A549 (cell line): ENCODE data around the gene RGS17. TPM values are rescaled to one million over a fixed set of nuclear protein-coding genes. Genes with fewer than 3 reads are reported as not detected.

Source experiments
- ATAC-seq, 2 experiments: fragments of 200-7000 bp in 1 of 2; fragments of >200 bp in 1 of 2; cut with Nextera tagmentation in 1 of 2; cut with Tn5 transposase in 1 of 2; 3 replicates each; pipeline versions ENCODE4 v1.8.0 to v1.9.1; 2018 to 2020; ENCODE audit warnings: mild to moderate bottlenecking in 1 of 2, moderate library complexity in 1 of 2
- CTCF ChIA-PET: fragments of 300-600 bp; sonication (Branson Sonifier 250); formaldehyde crosslinking; extraction: SDS; loops from one replicate; lab custom pipeline; 2021; ENCODE audit warnings: antibody characterized with exemption, inconsistent platforms; lab: Yijun Ruan, JAX
- POLR2A ChIA-PET: fragments of 350-600 bp; formaldehyde crosslinking; extraction: SDS; loops from one replicate; lab custom pipeline; 2021; ENCODE audit warnings: antibody characterized with exemption, inconsistent platforms; lab: Yijun Ruan, JAX
- DNase-seq, 2 experiments: peaks; one replicate each; pipeline versions ENCODE4 v3.0.0 to v3.0.0-alpha.2; 2011 to 2016; ENCODE audit warnings: low read depth in 1 of 2, low spot score in 1 of 2
- FAIRE-seq: peaks from 2 replicates; lab custom pipeline; 2011; peaks lifted over from hg19 to GRCh38; lab: Jason Lieb, UNC
- H3K27ac ChIP-seq, 2 experiments: fragments of >200 bp; sonication (Bioruptor Twin); formaldehyde crosslinking; 3 replicates each; pipeline ENCODE4 v1.5.1; 2016 to 2017
- H3K4me1 ChIP-seq: fragments of >200 bp; sonication (Bioruptor Twin); formaldehyde crosslinking; 3 replicates; pipeline ENCODE4 v1.6.1; 2016
- H3K4me2 ChIP-seq: fragments of >200 bp; sonication (Bioruptor Twin); formaldehyde crosslinking; 3 replicates; pipeline ENCODE4 v1.6.1; 2016
- H3K4me3 ChIP-seq: fragments of >200 bp; sonication (Bioruptor Twin); formaldehyde crosslinking; 3 replicates; pipeline ENCODE4 v1.5.1; 2016
- H3K9me3 ChIP-seq: fragments of >200 bp; sonication (Bioruptor Twin); formaldehyde crosslinking; 3 replicates; pipeline ENCODE4 v1.6.1; 2016
- ATOH8 ChIP-seq: fragments of 250-450 bp; sonication (Bioruptor Pico); IDR thresholded peaks from 2 replicates; pipeline ENCODE4 v1.5.0; 2020; ENCODE audit warnings: low read depth, mild to moderate bottlenecking, moderate library complexity
- BCL3 ChIP-seq: fragments of >200 bp; sonication (Bioruptor Twin); formaldehyde crosslinking; IDR thresholded peaks from 3 replicates; pipeline ENCODE4 v1.6.1; 2016
- CEBPB ChIP-seq, 2 experiments: fragments of >200 bp in 1 of 2; sonication (Bioruptor Twin) in 1 of 2; formaldehyde crosslinking in 1 of 2; IDR thresholded peaks; 2 replicates each; pipeline ENCODE4 v1.6.1; 2012 to 2016
- CHD4 ChIP-seq: fragments of 200-600 bp; sonication (generic); IDR thresholded peaks from 2 replicates; pipeline ENCODE4 v1.6.1; 2016; ENCODE audit warnings: antibody characterized with exemption, mild to moderate bottlenecking, borderline replicate concordance
- E2F6 ChIP-seq: IDR thresholded peaks from 2 replicates; pipeline ENCODE4 v1.6.1; 2012; ENCODE audit warnings: low read depth, borderline replicate concordance
- EHMT2 ChIP-seq: fragments of 200-600 bp; sonication (generic); IDR thresholded peaks from 2 replicates; pipeline ENCODE4 v1.6.1; 2016; ENCODE audit warnings: antibody characterized with exemption, low read depth, mild to moderate bottlenecking, moderate library complexity
- ESRRA ChIP-seq: fragments of 150-350 bp; IDR thresholded peaks from 2 replicates; pipeline ENCODE4 v1.6.1; 2014; ENCODE audit warnings: mild to moderate bottlenecking, low read length, borderline replicate concordance
- FOSB ChIP-seq: fragments of 250-450 bp; sonication (Bioruptor Pico); IDR thresholded peaks from 2 replicates; pipeline ENCODE4 v1.5.0; 2020; ENCODE audit warnings: mild to moderate bottlenecking, moderate library complexity
- FOSL2 ChIP-seq, 2 experiments: fragments of 450-650 bp in 1 of 2; fragments of >200 bp in 1 of 2; sonication (Bioruptor Twin) in 1 of 2; formaldehyde crosslinking; IDR thresholded peaks; 2 replicates each; pipeline versions ENCODE4 v1.5.0 to v1.6.1; 2016 to 2020; ENCODE audit warnings: mild to moderate bottlenecking in 1 of 2, moderate library complexity in 1 of 2
- GATA3 ChIP-seq: IDR thresholded peaks from 2 replicates; pipeline ENCODE4 v1.6.1; 2012; ENCODE audit warnings: borderline replicate concordance
- HES2 ChIP-seq: fragments of >200 bp; sonication (Bioruptor Twin); formaldehyde crosslinking; IDR thresholded peaks from 2 replicates; pipeline ENCODE4 v1.6.1; 2016
- HOXA7 ChIP-seq: fragments of 250-450 bp; sonication (Bioruptor Pico); IDR thresholded peaks from 2 replicates; pipeline ENCODE4 v1.5.0; 2020; ENCODE audit warnings: mild to moderate bottlenecking, moderate library complexity
- HOXB13 ChIP-seq: fragments of 250-450 bp; sonication (Bioruptor Pico); IDR thresholded peaks from 2 replicates; pipeline ENCODE4 v1.5.0; 2020; ENCODE audit warnings: low read depth, mild to moderate bottlenecking, moderate library complexity
- JUN ChIP-seq, 2 experiments: fragments of >200 bp; sonication (Bioruptor Twin); formaldehyde crosslinking; IDR thresholded peaks; 2 replicates in 1 of 2; 3 replicates in 1 of 2; pipeline ENCODE4 v1.6.1; 2016 to 2017
- JUNB ChIP-seq: fragments of >200 bp; sonication (Bioruptor Twin); formaldehyde crosslinking; IDR thresholded peaks from 2 replicates; pipeline ENCODE4 v1.6.1; 2016
- KDM1A ChIP-seq: fragments of 200-600 bp; sonication (generic); IDR thresholded peaks from 2 replicates; pipeline ENCODE4 v1.6.1; 2016; ENCODE audit warnings: low read depth, mild to moderate bottlenecking
- MYC ChIP-seq: IDR thresholded peaks from 2 replicates; pipeline ENCODE4 v1.6.1; 2012; ENCODE audit warnings: mild to moderate bottlenecking, inconsistent platforms, low read length, improper control_type of control experiment, borderline replicate concordance
- NR3C1 ChIP-seq: fragments of >200 bp; sonication (Bioruptor Twin); formaldehyde crosslinking; IDR thresholded peaks from 3 replicates; pipeline ENCODE4 v1.6.1; 2017
- POLR2AphosphoS2 ChIP-seq: conservative IDR thresholded peaks from 2 replicates; pipeline ENCODE4 v1.6.1; 2012; ENCODE audit warnings: low read length, improper control_type of control experiment, inconsistent platforms
- USF2 ChIP-seq: fragments of 450-650 bp; IDR thresholded peaks from 2 replicates; pipeline ENCODE4 v1.6.1; 2014; ENCODE audit warnings: antibody characterized with exemption
- ZNF302 ChIP-seq: fragments of 250-450 bp; sonication (Bioruptor Pico); IDR thresholded peaks from 2 replicates; pipeline ENCODE4 v1.9.0; 2021; ENCODE audit warnings: inconsistent platforms, mild to moderate bottlenecking, moderate library complexity
- WGBS: methylation state at CpG from one replicate; pipeline ENCODE4 v1.1.6; 2017; ENCODE audit errors: missing lambda C conversion rate; 5-methylcytosine and 5-hydroxymethylcytosine counted together
- polyA plus RNA-seq, 4 experiments: library from polyadenylated mRNA; depleted of rRNA in 3 of 4; stranded (reverse); fragments of >200 nt; fragmentation: RNase III in 1 of 4; extraction: RNeasy Plus Mini Kit Qiagen cat#74134 plus additional on column Dnase treatment in 1 of 4; gene quantifications; 2 replicates in 3 of 4; 3 replicates in 1 of 4; pipeline ENCODE4 v1.2.3, GENCODE V29; 2011 to 2017

The RGS17 gene
- polyA plus RNA-seq, 2 of the 4 experiments (the other 2 are of a cell fraction), result 3.2 to 9.8 TPM

- TF ChIP-seq FOSL2 (IDR thresholded peaks at IDR 0.05) (no peak), FOSL2 (CRISPR knock-in tag; IDR thresholded peaks at IDR 0.05) (no peak), NR3C1 (no peak), GATA3 (no peak), USF2 (no peak), BCL3 (peak; percentile 47; the same call in 1 of the 3 replicates)
- TF ChIP-seq, all 56 proteins: peak for 6
Observed at GRCh38 chr6:153131037-153131981, at the start of gene RGS17 (continued).

GRCh38 chr6:153172815-153173214 lies 41.7 kb upstream of the RGS17 start:
- no peak overlapping the region for H3K4me2 ChIP-seq
- CTCF ChIA-PET, result no interaction called here
- TF ChIP-seq CEBPB (IDR thresholded peaks at IDR 0.05), result no peak
- TF ChIP-seq HES2, result no peak
- TF ChIP-seq, all 56 proteins: peak for 0
- H3K4me3 ChIP-seq, result no peak overlapping the region
- peak overlapping the region; percentile 50 to 62; a peak in 4 of 6 replicates for H3K27ac ChIP-seq
- DNase-seq (no peak), FAIRE-seq (no peak), ATAC-seq (no peak)
- H3K9me3 ChIP-seq, result no peaks in the 10 kb centered on the region
- peaks cover 44% of the 10 kb centered on the region for H3K4me1 ChIP-seq
- POLR2A ChIA-PET, result no interaction called here

GRCh38 chr6:153170511-153170910 lies 39.4 kb upstream of the RGS17 start:
- FAIRE-seq, result peak; percentile 23
- H3K4me2 ChIP-seq, result peak overlapping the region; percentile 54
- peak; percentile 21 to 73 for DNase-seq

GRCh38 chr6:153167907-153168306 lies 36.8 kb upstream of the RGS17 start:
- POLR2A ChIA-PET, result no interaction called here
- CTCF ChIA-PET, result no interaction called here
- TF ChIP-seq JUNB, result no peak
- TF ChIP-seq POLR2AphosphoS2, result no peak
- no peak for TF ChIP-seq BCL3
- no peak for TF ChIP-seq JUN (IDR thresholded peaks at IDR 0.05)
- no peak for TF ChIP-seq CHD4
- no peak for TF ChIP-seq E2F6
- TF ChIP-seq HOXB13 (CRISPR knock-in tag), result no peak
- TF ChIP-seq ZNF302 (CRISPR knock-in tag), result no peak
- no peak for TF ChIP-seq HOXA7 (CRISPR knock-in tag)

More at GRCh38 chr6:153170511-153170910, 39.4 kb upstream of the RGS17 start:
- POLR2A ChIA-PET, result no interaction called here
- TF ChIP-seq FOSB (CRISPR knock-in tag) (no peak), EHMT2 (0 out of 2 replicates have a peak, but pooled peaks have one; percentile 22), JUNB (peak; percentile 55), ATOH8 (no peak), FOSL2 (IDR thresholded peaks at IDR 0.05) (peak; percentile 83), FOSL2 (CRISPR knock-in tag; IDR thresholded peaks at IDR 0.05) (peak; percentile 90), KDM1A (no peak), ESRRA (no peak), JUN (IDR thresholded peaks at IDR 0.05) (0 out of 5 replicates have a peak, but pooled peaks of 1 of the 2 experiments have one; percentile 29), MYC (no peak)
- peak; percentile 88 to 92 for ATAC-seq
- peak overlapping the region; percentile 91 to 96 for H3K27ac ChIP-seq
- peaks cover 47% of the 10 kb centered on the region for H3K4me1 ChIP-seq
- no peak overlapping the region for H3K4me3 ChIP-seq
- CTCF ChIA-PET, result no interaction called here
- H3K9me3 ChIP-seq, result no peaks in the 10 kb centered on the region
- 39% methylated on average over 3 of the region's 3 CpGs for WGBS

More at GRCh38 chr6:153167907-153168306, 36.8 kb upstream of the RGS17 start:
- DNase-seq (peak in 1 of 2 experiments; percentile 2), FAIRE-seq (no peak), ATAC-seq (peak; percentile 36; a peak in 3 of 6 replicates)
- H3K4me2 ChIP-seq, result peak overlapping the region; percentile 82
- H3K27ac ChIP-seq, result peak overlapping the region; percentile 91 to 96
- no peaks in the 10 kb centered on the region for H3K9me3 ChIP-seq
- WGBS, result 9% methylated on average over 1 of the region's 1 CpG
- H3K4me1 ChIP-seq, result peaks cover 42% of the 10 kb centered on the region
- H3K4me3 ChIP-seq, result no peak overlapping the region; the same call in 2 of the 3 replicates
